Measurements from ENCODE around the gene ANKRD36C.
A peak's percentile ranks its signal among the peaks of the same experiment; 100 is the strongest.
"Not testable (repeated sequence)": the region's sequence is repeated elsewhere in the genome, so short reads cannot be mapped to it uniquely, and the experiment has no call there.

ANKRD36C gene

GRCh38 chr2:95991351-95992094 is at the start of gene ANKRD36C:
Gene ANKRD36C (minus strand): TSS chr2:95991824. CDS start chr2:95991708, 116 bp downstream.
- H3K36me3 Mint-ChIP-seq, H3K9me3 Mint-ChIP-seq: not testable (repeated sequence)
- H3K4me1 Mint-ChIP-seq, result peaks cover 5 to 11% of the 10 kb centered on the region in 2 donors
- ATAC-seq (replicated peaks) (peak; percentile 92 to 95), DNase-seq (peak; percentile 37)
- peak within 1 kb of the TSS; percentile 97 for H3K27ac Mint-ChIP-seq
- peak within 1 kb of the TSS; percentile 91 to 97 for H3K4me3 Mint-ChIP-seq
- H3K27me3 Mint-ChIP-seq, result peaks cover 10 to 12% of the 10 kb centered on the region in 2 donors

GRCh38 chr2:96035554-96035953 is 43.9 kb upstream of the ANKRD36C start:
- H3K27ac Mint-ChIP-seq; DNase-seq; H3K4me3 Mint-ChIP-seq; H3K9me3 Mint-ChIP-seq; H3K27me3 Mint-ChIP-seq; H3K36me3 Mint-ChIP-seq; ATAC-seq (replicated peaks); H3K4me1 Mint-ChIP-seq: not testable (repeated sequence)

GRCh38 chr2:96034792-96035191 is 43.2 kb upstream of the ANKRD36C start, which contains the start of gene GPAT2:
Gene GPAT2 (minus strand): TSS chr2:96034916. CDS start chr2:96032359, 2,557 bp downstream.
- not testable (repeated sequence) for H3K4me1 Mint-ChIP-seq, H3K4me3 Mint-ChIP-seq, H3K9me3 Mint-ChIP-seq, H3K27ac Mint-ChIP-seq, DNase-seq, H3K36me3 Mint-ChIP-seq, H3K27me3 Mint-ChIP-seq
- peak; percentile 49 to 55 for ATAC-seq (replicated peaks)

- not testable (repeated sequence) for H3K27ac Mint-ChIP-seq, H3K4me3 Mint-ChIP-seq, H3K36me3 Mint-ChIP-seq, DNase-seq, H3K4me1 Mint-ChIP-seq, H3K9me3 Mint-ChIP-seq, H3K27me3 Mint-ChIP-seq
- peak; percentile 34 to 46 for ATAC-seq (replicated peaks)
These were observed 42.4 kb upstream of the ANKRD36C start for GRCh38 chr2:96033997-96034396.

- not testable (repeated sequence) for H3K27ac Mint-ChIP-seq; H3K4me1 Mint-ChIP-seq; H3K4me3 Mint-ChIP-seq; H3K27me3 Mint-ChIP-seq; DNase-seq; H3K36me3 Mint-ChIP-seq; H3K9me3 Mint-ChIP-seq; ATAC-seq (replicated peaks)
These were observed 36.2 kb upstream of the ANKRD36C start for GRCh38 chr2:96027725-96028325.

GRCh38 chr2:96025755-96026154 is 34.1 kb upstream of the ANKRD36C start:
- H3K4me1 Mint-ChIP-seq; H3K4me3 Mint-ChIP-seq; DNase-seq; H3K9me3 Mint-ChIP-seq; ATAC-seq (replicated peaks); H3K36me3 Mint-ChIP-seq; H3K27ac Mint-ChIP-seq; H3K27me3 Mint-ChIP-seq: not testable (repeated sequence)

- Mint-ChIP-seq H3K4me1 (peaks cover 2 to 5% of the 10 kb centered on the region in 2 donors), H3K4me3 (no peak overlapping the region), H3K27ac (no peak overlapping the region), H3K9me3 (no peaks in the 10 kb centered on the region), H3K36me3 (peaks cover 0 to 2% of the 10 kb centered on the region in 2 donors), H3K27me3 (no peaks in the 10 kb centered on the region)
- no peak for ATAC-seq (replicated peaks)
- DNase-seq, result no peak
These were observed 33.5 kb upstream of the ANKRD36C start for GRCh38 chr2:96025194-96025492.

GRCh38 chr2:96024336-96025193 is 32.9 kb upstream of the ANKRD36C start:
- H3K36me3 Mint-ChIP-seq, result peaks cover 0 to 2% of the 10 kb centered on the region in 2 donors
- peaks cover 4 to 7% of the 10 kb centered on the region in 2 donors for H3K4me1 Mint-ChIP-seq
- H3K27me3 Mint-ChIP-seq, result no peaks in the 10 kb centered on the region
- peak overlapping the region; percentile 42 for H3K27ac Mint-ChIP-seq
- ATAC-seq (replicated peaks) (no peak), DNase-seq (no peak)
- H3K9me3 Mint-ChIP-seq, result no peaks in the 10 kb centered on the region
- H3K4me3 Mint-ChIP-seq, result no peak overlapping the region

- not testable (repeated sequence) for H3K27me3 Mint-ChIP-seq; H3K36me3 Mint-ChIP-seq; DNase-seq; H3K4me3 Mint-ChIP-seq; H3K27ac Mint-ChIP-seq; ATAC-seq (replicated peaks); H3K9me3 Mint-ChIP-seq
- peaks cover 6 to 14% of the 10 kb centered on the region in 2 donors for H3K4me1 Mint-ChIP-seq
These were observed 32.1 kb upstream of the ANKRD36C start for GRCh38 chr2:96023701-96024100.

GRCh38 chr2:96022701-96023447 is 31.2 kb upstream of the ANKRD36C start:
- ATAC-seq (replicated peaks) (peak; percentile 91), DNase-seq (peak; percentile 60)
- Mint-ChIP-seq H3K27ac (peak overlapping the region; percentile 37), H3K4me1 (peaks cover 6 to 14% of the 10 kb centered on the region in 2 donors)
- H3K9me3 Mint-ChIP-seq, H3K27me3 Mint-ChIP-seq, H3K4me3 Mint-ChIP-seq, H3K36me3 Mint-ChIP-seq: not testable (repeated sequence)

- H3K27me3 Mint-ChIP-seq; ATAC-seq (replicated peaks); H3K9me3 Mint-ChIP-seq; DNase-seq; H3K27ac Mint-ChIP-seq; H3K36me3 Mint-ChIP-seq; H3K4me3 Mint-ChIP-seq: not testable (repeated sequence)
- peaks cover 6 to 14% of the 10 kb centered on the region in 2 donors for H3K4me1 Mint-ChIP-seq
These were observed 30.5 kb upstream of the ANKRD36C start for GRCh38 chr2:96022126-96022525.

- peaks cover 6 to 14% of the 10 kb centered on the region in 2 donors for H3K4me1 Mint-ChIP-seq
These were observed 29.5 kb upstream of the ANKRD36C start for GRCh38 chr2:96021142-96021541.

GRCh38 chr2:96019909-96020590 is 28.4 kb upstream of the ANKRD36C start:
- peaks cover 6 to 14% of the 10 kb centered on the region in 2 donors for H3K4me1 Mint-ChIP-seq
- not testable (repeated sequence) for DNase-seq, H3K27me3 Mint-ChIP-seq, H3K36me3 Mint-ChIP-seq, H3K4me3 Mint-ChIP-seq, H3K27ac Mint-ChIP-seq, H3K9me3 Mint-ChIP-seq
- peak; percentile 77 to 78 for ATAC-seq (replicated peaks)

More at GRCh38 chr2:96021142-96021541, 29.5 kb upstream of the ANKRD36C start:
- H3K36me3 Mint-ChIP-seq; H3K27ac Mint-ChIP-seq; DNase-seq; H3K27me3 Mint-ChIP-seq; H3K9me3 Mint-ChIP-seq; H3K4me3 Mint-ChIP-seq; ATAC-seq (replicated peaks): not testable (repeated sequence)
